ENCODE data around the gene MICALL1.
"Not testable (repeated sequence)": the region's sequence is repeated elsewhere in the genome, so short reads cannot be mapped to it uniquely, and the experiment has no call there.

MICALL1 gene

GRCh38 chr22:37927637-37927936 lies 21.5 kb downstream of the MICALL1 start:
- no peak for DNase-seq (ENCODE audit: low spot score)

GRCh38 chr22:37929390-37929789 lies 23.3 kb downstream of the MICALL1 start:
- no peak for DNase-seq (ENCODE audit: low spot score)

GRCh38 chr22:37930270-37930951 lies 24.3 kb downstream of the MICALL1 start:
- no peak for DNase-seq (ENCODE audit: low spot score)

- no peak for DNase-seq (ENCODE audit: low spot score)
Observed at GRCh38 chr22:37930952-37931440, 24.9 kb downstream of the MICALL1 start.

DNA sequence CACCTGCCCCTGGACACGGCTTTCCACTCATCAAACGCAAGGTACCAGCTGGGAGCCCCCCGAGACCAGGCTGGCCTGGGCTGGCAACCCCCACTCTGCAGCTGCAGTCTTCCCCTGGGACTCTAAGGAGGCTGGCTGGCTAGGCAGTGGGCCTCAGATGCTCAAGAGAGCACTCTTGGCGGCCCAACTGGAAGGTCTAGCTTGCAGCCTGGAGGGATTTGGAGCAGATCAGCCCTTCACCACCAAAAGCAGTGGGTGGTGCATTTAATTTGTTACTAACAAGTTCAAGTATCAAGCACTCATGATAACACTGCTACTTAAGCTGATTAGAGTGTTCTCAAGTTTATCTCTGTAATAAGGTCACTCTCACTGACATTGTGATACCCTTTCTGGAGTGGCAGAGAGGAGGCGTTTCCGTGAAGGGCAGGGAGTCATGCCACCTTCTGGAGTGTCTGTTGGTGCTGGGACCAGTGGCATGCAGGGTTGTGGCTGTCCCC lies 25.8 kb downstream of the MICALL1 start:
- no peak for DNase-seq (ENCODE audit: low spot score)

DNA sequence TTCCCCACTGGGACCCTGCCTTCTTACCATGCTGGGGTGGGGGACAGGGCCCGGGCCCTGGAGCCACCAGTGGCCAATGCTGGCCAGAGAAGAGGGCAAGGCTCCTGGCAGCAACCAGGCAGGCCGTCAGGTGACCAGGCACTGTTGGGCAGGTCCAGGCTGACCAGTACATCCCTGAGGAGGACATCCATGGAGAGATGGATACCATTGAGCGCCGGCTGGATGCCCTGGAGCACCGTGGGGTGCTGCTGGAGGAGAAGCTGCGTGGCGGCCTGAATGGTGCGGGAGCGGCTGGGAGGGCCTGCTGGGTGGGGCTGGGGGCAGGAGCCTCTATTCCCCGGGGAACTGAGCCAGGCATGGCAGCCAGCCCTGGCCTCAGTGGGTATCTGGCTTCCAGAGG lies 26.3 kb downstream of the MICALL1 start:
- DNase-seq (ENCODE audit: low spot score), result no peak

DNA sequence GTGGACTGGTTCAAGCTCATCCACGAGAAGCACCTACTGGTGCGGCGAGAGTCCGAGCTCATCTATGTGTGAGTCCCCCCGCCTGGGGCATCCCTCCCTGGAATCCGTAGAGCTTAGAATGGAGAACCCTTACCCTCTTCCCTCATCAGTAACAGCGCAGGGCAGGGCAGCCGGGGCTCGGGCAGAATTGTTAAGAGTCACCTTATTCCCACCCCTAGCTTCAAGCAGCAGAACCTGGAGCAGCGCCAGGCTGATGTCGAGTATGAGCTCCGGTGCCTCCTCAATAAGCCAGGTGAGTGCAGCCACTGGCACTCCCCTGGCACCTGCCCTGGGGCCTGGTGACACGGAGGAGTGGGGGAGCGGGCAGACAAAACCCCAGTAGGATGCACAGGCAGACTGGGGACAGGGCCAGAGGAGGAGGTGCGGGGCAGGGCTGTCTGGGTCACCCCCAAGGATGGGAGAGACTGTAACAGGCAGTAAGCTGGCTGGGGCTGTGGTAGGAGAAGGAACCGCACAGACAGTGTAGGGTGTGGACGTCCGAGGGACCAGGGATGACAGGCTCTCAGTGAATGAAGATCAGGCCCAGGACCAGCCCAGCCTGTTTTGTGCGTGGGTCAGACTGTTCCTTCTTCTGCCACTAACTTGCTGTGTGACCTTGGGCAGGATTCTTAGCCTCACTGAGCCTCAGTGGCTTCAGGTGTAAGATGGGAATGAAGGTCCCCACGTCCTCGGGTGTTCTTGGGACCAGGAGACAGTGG lies 26.9 kb downstream of the MICALL1 start:
- DNase-seq (ENCODE audit: low spot score), result no peak

DNA sequence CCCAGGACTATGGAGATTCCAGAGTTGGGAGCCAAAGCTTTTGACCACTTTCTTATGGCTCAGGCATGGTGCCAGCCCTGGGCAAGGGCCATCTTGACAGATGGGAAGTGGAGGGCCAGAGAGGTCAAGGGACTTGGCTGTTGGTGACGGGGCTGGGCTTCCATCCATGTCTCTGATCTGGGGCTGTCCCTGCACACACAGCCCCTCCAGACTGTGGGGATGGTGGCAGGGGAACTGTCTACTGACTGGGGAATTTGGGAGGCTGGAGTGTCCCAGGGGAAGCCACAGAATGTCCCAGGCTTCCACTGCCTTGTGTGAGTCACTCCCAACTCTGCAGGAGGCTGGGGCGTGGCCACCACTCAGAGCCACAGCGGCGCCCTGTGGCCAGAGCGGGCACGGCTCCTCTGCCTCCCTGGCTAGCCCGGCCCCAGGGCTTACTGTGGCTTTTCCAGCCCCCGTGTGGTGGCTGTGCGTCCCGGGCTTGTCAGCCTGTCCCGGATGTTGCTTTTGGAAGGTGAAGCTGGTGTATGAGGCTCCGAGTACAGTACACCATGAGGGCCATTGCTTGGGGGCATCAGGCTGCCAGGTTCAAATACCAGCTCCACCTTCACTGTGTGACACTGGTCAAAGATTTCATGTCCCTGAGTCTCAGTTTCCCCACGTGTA lies 27.7 kb downstream of the MICALL1 start:
- peak; percentile 94 for DNase-seq (ENCODE audit: low spot score)

DNA sequence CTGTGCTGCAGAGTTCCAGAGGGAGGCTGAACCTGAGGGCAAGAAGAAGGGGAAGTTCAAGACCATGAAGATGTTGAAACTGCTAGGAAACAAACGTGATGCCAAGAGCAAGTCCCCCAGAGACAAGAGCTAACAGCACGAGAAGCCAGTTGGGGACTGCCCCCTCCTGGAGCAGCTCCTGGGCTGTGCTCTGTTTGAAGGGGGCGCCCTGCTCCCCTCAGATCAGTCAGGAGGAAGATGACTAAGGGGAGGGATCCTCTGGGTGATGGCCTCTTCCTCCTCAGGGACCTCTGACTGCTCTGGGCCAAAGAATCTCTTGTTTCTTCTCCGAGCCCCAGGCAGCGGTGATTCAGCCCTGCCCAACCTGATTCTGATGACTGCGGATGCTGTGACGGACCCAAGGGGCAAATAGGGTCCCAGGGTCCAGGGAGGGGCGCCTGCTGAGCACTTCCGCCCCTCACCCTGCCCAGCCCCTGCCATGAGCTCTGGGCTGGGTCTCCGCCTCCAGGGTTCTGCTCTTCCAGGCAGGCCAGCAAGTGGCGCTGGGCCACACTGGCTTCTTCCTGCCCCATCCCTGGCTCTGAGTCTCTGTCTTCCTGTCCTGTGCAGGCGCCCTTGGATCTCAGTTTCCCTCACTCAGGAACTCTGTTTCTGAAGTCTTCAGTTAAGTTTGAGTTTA lies 34.7 kb downstream of the MICALL1 start:
- DNase-seq (ENCODE audit: low spot score), result no peak

GRCh38 chr22:37942133-37942532 lies 36.0 kb downstream of the MICALL1 start:
- DNase-seq (ENCODE audit: low spot score), result no peak

- no peak for DNase-seq (ENCODE audit: low spot score)
Observed at GRCh38 chr22:37943136-37943824, 37.2 kb downstream of the MICALL1 start.

- DNase-seq (ENCODE audit: low spot score), result no peak
Observed at GRCh38 chr22:37943825-37944198, 37.7 kb downstream of the MICALL1 start.

GRCh38 chr22:37944423-37944822 lies 38.3 kb downstream of the MICALL1 start:
- DNase-seq (ENCODE audit: low spot score), result not testable (repeated sequence)

DNA sequence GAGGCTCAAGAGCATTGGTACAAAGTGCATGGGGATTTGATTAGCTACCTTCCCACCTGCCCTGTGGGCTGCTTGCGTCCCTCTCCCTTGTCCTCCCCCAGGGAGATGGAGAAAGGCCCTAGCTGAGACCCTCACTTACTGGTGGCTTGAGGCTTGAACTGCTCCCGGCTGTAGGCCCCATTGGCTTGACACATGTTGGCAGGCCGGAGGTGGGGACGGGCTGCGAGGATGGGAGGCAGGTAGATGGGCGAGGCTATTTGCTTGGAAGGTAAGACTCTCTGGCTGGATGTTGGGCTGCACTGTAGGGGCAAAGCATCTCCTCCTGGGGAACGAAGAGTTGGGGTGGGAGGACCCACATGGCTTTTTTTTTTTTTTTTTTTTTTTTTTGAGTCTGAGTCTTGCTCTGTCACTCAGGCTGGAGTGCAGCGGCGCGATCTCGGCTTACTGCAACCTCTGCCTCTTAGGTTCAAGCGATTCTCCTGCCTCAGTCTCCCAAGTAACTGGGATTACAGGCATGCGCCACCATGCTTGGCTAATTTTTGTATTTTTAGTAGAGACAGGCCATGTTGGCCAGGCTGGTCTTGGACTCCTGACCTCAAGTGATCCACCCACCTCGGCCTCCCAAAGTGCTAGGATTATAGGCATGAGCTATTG lies 41.2 kb downstream of the MICALL1 start:
- DNase-seq (ENCODE audit: low spot score), result not testable (repeated sequence)

DNA sequence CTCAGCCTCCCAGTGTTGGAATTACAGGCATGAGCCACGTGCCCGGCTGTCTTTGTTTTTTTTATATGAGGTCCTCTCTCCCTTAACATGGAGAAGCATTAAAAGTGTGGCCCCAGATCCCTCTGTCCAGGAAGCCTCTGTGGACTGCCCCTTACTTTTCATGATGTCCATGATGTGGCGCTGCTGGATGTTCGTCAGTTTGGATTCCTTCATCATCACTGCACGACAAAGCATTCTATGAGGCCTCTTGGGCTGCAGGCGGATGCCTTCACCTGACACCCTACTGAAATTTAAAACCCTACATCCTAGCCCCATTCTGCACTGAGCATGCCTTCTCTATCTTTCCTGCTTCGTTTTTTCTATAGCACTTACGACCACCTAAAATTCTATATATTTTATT lies 45.2 kb downstream of the MICALL1 start:
- DNase-seq (ENCODE audit: low spot score), result no peak

- DNase-seq (ENCODE audit: low spot score), result not testable (repeated sequence)
Observed at GRCh38 chr22:37952629-37953028, 46.5 kb downstream of the MICALL1 start.

DNA sequence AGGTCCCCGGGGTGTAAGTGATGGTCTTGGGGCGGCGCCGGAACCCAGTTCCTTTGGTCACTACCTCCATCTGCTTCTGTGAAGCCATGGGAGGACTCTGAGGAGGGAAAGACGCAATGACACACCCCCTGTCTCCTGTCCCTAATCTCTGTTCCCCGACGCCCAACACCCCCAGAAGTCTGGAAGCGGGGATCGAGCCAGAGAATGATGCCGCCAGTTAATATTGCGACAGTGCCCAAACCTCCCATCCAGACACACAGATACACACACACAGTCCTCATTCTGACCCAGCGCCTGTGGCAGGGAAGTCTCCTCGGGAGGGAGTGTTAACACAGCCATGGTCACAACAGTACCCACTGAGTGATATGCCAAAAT lies 47.0 kb downstream of the MICALL1 start:
- no peak for DNase-seq (ENCODE audit: low spot score)

GRCh38 chr22:37953437-37954179 lies 47.5 kb downstream of the MICALL1 start, which contains the start of the genes C22orf23 and POLR2F:
Gene C22orf23, minus strand, starts transcription at chr22:37953601. Its CDS starts 452 bp downstream, at chr22:37953149.
Gene POLR2F, plus strand, starts transcription at chr22:37953699. Its CDS starts 89 bp downstream, at chr22:37953788.
- DNase-seq (ENCODE audit: low spot score), result peak; percentile 97

DNA sequence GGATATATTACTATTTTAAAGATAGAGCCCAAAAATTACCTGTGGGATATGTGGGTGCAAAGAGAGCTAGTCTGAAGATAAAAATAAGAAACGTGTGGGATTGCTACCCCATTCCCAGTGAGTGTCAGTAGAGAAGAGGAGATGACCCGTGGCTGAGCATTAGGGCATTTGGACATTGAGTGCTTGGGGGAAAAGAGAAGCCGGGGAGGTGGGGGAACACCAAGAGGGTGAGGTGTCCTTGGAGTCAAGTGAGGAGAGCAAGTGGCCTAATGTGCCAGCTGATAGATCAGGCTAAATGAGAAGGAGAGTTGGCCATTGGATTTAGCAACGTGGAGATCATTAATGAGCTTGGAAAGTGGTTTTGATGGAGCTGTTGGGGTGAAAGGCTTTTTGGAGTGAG lies 48.6 kb downstream of the MICALL1 start:
- DNase-seq (ENCODE audit: low spot score), result no peak

DNA sequence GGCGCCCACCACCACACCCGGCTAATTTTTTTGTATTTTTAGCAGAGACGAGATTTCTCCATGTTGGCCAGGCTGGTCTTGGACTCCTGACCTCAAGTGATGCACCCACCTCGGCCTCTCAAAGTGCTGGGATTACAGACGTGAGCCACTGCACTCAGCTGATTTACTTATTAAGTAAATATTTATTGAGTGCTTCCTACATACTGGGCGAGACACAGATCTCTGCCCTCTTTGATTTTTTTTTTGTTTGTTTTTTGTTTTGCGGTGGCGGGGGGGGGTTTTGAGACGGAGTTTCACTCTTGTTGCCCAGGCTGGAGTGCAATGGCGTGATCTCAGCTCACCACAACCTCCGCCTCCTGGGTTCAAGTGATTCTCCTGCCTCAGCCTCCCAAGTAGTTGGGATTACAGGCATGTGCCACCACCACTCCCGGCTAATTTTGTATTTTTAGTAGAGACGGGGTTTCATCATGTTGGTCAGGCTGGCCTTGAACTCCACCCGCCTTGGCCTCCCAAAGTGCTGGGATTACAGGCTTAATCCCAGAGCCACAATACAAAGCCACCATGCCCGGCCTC lies 49.8 kb downstream of the MICALL1 start:
- not testable (repeated sequence) for DNase-seq (ENCODE audit: low spot score)
